Measurements from ENCODE around the gene SLC47A2.

The SLC47A2 gene

DNA sequence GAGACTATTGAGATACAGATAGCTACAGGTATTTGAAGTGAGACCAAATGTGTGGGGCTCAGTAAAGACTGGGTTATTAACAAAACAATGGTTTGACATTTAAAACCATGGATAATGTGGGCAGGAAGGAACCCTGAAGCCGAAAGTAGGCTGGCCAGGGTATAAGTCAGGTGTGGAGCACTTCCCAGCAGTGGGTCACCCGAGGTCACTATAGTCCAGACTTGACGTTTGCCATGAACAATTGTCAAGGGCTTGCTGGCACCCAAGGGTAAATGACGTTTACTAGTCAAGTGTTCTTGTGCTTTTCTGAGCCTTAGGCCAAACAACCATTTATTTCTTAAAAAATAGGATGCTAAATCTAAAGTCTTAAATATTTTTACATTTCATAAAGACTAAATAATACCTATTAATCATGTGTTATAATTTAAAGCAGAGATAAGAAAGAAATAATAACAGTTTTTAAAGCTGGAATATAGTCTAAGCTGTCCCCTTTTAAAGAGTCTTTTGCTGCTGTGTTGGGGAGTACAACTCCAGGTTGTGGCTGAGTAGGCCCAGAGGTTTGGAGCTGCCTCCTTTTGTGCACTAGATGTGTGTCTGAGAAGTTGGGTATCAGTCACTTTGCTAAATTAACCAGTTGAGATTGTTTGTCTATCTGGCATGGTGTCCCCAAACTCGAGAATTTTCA lies 52.1 kb downstream of the SLC47A2 start:
- DNase-seq: no peak

DNA sequence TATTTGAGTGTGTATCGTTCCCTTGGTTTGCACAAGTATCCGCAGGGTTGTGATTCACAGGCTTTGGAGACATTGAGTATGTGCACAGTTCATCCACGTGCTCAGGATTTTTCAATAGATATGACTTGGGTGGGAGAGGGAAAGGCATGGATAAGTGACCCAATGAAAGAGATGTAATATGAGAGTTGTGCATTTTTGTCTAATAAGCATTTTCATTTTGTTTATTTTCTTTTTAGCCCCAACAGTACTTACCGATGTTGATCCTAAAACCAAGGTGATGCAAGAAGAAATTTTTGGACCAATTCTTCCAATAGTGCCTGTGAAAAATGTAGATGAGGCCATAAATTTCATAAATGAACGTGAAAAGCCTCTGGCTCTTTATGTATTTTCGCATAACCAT lies 53.3 kb downstream of the SLC47A2 start:
- DNase-seq: no peak

DNA sequence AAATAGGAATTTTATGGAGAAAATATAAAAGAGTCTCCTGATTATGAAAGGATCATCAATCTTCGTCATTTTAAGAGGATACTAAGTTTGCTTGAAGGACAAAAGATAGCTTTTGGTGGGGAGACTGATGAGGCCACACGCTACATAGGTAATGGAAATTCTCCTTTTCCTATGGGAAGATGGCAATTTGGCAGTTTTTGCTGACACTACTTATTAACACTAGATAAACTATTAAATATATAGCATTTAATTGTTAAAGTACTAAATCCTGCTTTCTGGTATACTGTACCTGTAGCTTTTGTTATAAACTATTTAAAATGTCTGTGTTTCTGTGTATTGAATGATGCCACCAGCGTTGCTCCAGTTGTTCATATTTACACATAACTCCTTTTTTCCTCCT lies 55.3 kb downstream of the SLC47A2 start:
- no peak for DNase-seq

DNA sequence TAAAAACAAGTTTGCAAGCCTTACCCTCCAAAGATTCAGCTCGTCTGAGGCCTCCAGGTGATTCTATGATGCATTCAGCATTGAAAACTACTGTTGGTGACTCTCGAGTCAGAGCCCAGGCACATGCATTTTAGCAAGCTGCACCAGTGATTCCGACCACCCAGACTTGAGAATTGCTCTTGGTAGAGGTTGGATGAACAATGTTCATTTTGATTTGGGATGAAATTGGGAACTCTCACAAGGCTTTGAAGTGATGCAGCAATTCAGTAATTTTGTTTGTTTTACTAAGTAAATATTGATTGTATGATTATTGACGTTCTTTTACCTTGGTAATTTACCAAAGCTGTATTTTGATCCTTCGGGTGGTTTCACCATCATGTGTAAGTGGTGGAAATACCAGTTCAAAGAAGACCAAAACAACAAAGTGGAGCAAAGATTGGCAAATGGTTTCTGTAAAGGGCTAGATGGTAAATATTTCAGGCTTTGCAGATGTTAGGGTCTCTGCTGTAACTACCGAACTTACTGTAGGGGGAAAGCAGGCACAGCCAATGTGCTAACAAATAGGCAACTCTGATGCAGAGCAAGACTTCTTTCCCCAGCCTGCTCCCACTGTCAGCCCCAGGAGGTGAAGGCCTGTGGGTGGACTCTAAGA lies 56.0 kb downstream of the SLC47A2 start:
- DNase-seq: peak; percentile 37

DNA sequence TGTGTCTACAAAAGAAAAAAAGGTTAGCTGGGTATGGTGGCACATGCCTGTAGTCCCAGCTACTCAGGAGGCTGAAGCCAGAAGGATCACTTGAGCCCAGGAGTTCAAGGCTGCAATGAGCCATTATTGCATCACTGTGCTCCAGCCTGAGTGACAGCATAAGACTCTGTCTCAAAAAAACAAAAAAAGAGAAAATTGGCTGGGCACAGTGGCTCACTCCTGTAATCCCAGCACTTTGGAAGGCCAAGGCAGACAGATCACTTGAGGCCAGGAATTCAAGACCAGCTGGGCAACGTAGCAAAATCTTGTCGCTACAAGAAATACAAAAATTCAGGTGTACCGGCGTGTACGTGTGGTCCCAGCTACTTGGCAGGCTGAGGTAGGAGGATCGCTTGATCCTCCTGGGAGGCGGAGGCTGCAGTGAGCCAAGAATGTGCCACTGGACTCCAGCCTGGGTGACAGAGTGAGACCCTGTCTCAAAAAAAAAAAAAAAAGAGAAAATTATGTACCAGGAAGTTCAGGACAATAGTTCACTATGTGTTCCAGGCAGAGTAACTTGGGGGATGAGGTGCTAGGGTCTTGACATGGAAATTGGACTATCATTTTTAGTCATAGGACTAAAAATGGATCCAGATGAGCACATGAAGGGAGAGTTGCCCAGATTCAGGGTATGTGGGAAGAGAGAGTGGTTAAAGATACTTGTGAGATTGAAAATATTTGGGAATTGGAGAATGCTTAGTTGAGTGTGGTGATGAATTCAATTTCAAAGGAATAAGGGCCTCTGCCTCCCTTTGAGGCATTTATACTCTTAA lies 56.8 kb downstream of the SLC47A2 start:
- no peak for DNase-seq

DNA sequence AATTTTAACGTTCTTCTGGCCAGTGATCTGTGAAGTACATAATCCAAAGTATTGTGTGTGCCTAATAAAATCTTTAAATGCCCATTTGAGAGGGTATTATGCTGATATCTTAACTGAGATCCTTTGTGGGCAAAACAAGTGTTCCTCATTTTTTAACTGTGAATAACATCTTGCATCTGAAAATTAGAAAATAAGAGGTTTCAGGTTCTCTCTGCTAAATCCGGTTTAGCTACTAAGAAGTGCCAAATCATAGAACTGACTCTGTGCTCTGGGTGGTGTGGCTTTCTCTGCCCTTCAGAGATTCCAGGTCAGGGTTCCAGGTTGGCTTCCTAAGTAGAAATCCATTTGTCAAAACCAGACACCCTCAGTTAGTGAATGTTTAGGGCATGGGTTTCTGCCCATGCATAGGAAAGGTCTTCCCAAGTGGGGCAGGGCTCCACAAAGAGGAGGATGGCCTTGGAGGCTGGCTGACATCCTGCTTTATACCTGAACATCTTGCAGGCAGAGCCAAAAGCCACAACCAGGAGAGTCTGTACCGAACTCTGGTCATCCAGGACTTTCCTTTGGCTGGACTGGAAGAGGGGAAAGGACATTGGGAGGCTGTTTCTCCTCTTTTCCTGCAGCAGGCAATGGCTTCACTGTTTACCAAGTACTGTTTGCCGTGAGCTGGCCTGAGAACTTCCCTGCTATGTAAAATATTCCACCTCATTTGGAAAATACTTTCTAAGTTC lies 59.4 kb downstream of the SLC47A2 start:
- DNase-seq: no peak

DNA sequence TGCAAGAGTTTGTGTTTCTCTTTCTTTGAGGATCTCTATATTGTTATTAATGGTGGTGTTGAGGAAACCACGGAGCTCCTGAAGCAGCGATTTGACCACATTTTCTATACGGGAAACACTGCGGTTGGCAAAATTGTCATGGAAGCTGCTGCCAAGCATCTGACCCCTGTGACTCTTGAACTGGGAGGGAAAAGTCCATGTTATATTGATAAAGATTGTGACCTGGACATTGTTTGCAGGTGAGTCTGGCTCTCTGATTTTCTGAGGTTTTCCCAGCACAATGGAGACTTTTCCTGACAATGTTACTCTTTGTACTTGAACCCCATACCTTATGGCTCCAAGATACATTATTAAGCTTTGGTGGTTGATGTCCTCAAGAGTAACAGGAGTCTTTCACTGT lies 60.0 kb downstream of the SLC47A2 start:
- DNase-seq: no peak

DNA sequence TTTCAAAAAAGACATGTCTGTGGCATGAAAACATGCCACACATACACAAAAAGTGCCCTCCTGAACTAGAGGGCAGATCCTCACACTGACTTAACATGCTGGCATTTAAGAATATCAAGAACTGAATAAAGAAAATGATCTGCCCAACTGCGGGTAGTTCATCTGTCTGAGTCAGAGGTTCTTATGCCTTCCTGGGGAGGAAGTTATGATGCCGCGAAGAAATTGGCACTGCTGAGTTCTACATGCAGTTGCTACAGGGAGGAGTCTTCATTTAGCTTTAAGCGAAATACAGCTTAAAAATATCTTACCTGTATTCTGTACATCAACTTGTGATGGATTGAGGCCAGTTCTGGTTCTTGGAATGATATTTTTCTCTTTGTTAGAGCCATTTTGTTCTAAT lies 61.5 kb downstream of the SLC47A2 start:
- no peak for DNase-seq

DNA sequence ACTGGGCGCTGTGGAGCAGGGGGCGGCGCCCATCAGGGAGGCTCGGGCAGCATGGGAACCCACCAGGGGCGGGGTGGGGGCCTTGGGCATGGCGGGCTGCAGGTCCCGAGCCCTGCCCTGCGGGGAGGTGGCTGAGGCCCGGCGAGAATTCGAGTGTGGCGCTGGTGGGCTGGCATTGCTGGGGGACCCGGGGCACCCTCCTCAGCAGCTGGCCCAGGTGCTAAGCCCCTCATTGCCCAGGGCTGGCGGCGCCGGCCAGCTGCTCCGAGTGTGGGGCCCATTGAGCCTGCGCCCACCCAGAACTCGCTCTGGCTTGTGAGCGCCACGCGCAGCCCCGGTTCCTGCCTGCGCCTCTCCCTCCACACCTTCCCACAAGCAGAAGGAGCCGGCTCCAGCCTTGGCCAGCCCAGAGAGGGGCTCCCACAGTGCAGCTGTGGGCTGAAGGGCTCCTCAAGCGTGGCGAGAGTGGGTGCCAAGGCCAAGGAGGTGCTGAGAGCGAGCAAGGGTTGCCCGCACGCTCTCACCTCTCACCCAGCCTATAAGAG lies 62.0 kb downstream of the SLC47A2 start:
- no peak for DNase-seq

DNA sequence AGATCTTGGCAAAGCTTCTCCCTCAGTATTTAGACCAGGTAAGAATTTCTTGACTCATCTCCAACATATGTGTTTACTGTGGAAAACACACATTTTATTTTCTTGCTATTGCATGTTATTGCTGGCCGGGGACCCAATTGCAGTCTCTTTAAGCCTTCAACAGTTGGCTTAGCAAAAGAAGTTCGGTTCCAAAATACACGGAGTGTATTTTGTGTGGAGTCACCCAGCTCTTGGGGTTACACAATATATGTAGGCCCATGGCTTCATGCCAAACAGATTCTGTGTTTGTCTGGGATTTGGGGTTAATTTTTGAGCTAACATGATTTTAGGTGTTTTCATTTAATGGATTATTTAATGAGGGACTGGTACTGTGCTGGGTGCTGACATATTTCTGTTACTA lies 63.8 kb downstream of the SLC47A2 start:
- no peak for DNase-seq

DNA sequence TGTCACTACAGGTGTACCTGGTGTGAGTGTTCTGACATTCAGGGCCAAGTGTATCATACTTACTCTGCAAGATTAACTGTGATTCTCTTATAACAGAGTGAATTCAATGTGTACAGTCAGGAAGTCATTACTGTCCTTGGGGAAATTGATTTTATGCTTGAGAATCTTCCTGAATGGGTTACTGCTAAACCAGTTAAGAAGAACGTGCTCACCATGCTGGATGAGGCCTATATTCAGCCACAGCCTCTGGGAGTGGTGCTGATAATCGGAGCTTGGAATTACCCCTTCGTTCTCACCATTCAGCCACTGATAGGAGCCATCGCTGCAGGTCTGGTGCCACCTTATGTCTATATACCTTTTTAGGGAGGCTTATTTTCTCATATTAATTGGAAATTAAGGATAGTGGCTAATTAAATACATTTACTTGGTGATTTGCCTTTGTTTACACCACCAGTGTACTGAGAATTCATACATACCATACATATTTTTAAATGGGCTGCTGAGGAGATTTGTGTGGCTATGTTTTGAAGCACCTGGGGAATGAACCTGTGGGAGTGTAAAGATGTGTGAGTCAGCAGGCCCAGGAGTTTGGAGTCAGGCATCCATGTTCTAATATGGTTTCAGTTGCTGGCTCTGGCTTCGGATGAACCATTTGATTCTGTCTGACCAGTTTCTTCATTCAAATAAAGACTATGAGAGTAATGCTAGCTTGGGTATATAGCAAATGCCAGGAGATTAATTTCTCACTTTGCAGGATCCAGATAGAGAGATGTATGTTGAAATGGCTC lies 64.7 kb downstream of the SLC47A2 start:
- no peak for DNase-seq

DNA sequence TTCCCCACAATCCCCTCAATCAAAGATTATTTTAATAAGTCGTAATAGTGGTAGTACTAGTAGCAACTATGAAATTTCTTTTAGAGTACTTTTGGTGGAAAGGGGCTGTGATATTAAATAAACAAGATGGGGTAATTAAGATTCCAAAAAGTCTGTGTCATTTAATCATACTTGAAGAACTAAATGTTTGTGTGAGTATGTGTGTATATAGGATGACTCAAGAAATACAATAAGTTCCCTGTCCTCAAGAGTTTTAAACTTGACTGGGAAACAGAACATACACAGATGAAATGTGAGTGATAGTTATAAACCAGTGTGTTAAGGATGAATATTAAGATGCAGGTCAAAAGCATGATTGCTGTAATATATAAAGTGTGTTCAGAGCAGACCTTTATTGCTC lies 65.6 kb downstream of the SLC47A2 start:
- DNase-seq: no peak

DNA sequence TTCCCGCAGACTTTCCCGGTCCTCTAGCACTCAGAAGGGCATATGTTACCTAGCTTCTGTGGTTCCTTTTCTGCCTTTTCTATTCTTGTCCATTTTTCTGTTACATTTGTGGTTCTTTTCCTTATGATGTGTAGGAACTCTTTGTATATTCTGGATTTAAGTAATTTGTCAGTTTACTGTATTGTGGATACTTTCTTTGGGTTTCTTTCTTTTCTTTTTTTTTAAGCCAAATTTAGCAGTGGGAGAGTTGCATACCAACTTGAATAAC lies 67.2 kb downstream of the SLC47A2 start:
- DNase-seq: no peak

DNA sequence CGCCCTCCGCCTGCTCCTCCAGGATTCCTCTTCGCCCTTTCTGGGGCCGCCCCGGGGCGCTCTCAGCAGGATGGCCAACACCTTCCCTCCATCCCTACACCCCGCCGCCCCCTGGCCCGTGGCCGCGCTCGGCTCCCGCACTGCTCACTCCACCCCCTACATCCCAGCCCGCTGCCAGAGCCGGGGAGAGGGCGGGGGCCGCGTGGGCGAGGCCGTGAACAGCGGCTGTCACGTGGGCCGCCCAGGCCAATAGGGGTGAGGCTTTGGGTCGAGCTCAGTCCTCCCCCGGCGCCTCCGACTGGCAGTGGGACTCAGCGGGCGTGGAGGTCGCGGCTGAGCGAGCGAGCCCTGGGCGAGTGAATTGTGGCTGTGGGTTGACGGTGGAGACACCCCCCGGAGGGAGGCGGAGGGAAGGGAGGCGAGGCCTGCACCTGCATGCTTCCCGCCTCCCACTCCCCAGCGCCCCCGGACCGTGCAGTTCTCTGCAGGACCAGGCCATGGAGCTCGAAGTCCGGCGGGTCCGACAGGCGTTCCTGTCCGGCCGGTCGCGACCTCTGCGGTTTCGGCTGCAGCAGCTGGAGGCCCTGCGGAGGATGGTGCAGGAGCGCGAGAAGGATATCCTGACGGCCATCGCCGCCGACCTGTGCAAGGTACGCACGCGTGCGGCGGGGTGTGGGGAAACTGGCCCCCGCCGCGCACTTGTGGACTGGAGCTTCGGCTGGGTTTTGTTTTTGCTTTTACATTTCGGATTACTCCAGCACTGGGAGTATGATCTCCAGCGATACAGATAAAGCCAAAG lies 67.7 kb downstream of the SLC47A2 start, which contains the start of gene ALDH3A2:
Gene ALDH3A2 (plus strand): TSS at position 277 of the 799 bp plus-strand sequence. CDS start 221 bp downstream, at position 498.
- peak; percentile 99 for DNase-seq

DNA sequence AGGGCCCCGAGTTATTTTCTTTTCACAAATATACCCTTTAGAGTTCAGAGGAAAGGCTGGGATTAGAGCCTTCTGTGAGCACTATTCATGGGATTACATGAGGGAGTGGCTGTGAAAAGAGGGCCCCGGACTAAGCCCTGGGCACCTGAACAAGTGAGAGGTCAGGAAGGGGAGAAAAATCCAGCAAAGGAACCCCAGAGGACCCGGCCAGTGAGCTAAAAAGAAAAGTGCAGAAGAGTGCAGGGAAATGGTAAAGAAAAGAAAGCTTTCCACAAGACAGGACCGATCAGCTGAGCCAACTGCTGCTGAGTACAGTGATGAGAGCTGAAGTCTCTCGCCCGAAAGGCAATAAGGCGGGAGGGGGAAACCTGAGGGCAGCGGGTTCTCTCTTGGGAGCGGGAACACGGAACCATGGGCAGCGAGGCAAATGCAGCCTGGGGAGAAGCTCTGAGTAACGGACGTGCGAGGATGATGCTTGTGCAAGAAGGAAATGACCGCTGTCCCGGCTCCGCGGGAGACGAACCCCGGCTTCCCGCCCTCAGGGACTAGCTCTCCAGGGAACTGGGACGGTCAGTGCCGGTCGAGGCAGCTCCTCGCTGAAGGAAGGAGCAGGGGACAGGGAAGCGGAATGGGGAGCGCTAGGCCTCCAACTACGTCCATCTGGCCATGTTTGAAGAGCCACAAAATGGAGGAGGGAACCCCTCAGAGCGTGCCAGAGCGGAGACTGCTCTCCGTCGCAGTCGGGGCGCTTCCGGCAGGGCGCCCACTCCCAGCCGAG lies 68.5 kb downstream of the SLC47A2 start:
- peak; percentile 90 for DNase-seq

DNA sequence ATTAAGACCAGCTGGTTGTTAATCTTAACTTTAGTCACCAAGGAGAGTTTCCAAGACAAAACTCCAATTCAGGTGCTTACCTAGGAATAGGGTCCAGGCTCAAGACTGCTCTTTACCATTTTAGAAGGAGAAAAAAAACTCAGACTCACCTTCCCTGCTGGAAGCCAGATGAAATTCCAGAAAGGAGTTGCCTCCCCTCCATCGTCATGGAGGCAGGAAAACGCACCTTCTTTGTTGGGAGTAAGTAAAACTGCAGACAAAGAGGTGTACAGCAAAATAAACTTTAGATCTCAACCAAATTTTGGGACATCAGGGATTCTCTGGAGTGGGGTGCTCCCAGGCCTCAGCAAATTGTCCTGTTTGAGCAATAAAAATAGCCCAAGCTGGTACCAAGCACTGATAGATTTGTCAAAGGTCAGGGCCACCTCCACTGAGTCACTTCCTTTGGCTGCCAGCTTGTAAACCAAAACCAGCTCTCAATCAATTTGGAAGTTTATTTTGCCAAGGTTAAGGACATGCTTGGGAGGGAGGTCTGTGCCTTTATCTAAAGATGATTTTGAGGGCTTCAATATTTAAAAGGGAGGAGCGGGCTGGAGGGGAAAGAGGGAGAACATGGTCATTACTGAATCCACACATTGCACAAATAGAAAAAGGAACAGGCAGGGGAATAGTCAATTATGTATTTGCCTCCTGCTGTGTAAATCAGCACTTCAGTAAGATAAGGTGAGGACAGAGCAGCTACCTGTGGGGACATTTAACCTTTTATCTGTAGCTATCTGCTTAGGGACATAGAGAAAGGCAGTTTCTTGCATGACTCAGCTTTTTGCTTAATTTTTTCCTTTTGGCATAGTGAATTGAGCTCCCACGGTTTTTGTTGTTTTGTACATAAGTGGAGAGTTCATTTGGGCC lies 69.3 kb downstream of the SLC47A2 start:
- DNase-seq: peak; percentile 29

DNA sequence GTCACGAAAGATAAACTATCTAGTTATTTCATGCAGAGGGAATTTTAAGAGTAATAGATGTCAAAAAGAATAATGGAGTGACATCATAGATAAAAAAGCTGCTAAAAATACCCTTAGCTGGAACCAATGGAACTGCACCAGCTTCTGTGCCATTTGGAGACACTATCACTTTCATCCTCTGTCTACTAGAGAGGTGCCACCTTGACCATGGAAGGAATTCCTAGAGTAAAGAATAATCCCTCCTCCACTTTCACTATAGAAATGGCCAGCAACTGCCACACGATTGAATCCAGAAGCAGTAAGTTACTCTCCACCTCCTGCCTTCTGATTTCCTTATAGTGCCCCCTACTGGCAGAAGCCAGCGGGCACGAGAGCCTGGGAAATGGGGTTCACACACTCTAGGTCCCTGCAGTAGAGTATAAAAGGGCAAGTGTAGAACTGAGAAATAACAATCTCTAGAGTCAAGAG lies 70.6 kb downstream of the SLC47A2 start:
- DNase-seq: peak; percentile 20

DNA sequence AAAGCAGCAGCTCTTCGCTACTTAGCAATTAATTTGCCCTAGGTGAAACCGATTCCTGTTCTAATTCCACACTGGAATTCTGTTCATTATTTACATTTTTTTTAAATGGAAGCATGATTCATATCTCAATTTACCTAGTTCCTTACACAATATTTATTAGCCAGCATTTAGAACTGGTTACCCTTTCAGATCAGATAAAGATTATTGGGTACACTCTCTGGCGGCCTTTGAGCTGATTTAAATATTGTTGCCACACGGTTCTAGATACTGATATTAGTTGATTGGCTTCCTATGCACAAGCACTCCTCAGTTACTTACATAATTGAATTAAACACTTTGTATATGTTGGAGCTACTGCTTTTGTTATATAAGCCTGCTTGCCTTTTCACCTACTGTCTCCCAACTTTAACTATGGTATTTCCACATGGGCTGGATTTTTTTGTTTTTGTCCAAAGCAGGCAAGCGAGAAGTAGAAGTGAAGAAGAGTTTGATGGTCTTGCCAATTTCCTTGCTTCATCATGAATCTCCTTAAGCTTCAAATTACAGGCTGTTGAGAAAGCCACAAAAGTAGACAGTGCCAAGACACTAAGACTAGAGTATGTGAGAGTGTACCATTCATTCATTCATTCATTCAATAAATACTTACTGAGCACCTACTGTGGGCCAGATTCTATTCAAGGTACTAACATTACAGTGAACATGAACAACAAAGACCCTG lies 71.7 kb downstream of the SLC47A2 start:
- no peak for DNase-seq

Data from NCI-H1105 treated with DMSO at 0.1 percent for 48 hours (cell line).